ENCODE measurements around the gene RNASEH2A. TPM values are rescaled to one million over a fixed set of nuclear protein-coding genes. Genes with fewer than 3 reads are reported as not detected.
A peak's percentile ranks its signal among the peaks of the same experiment; 100 is the strongest.

The RNASEH2A gene
- total RNA-seq, 1 experiment from 2014 or later: 72.9 TPM

DNA sequence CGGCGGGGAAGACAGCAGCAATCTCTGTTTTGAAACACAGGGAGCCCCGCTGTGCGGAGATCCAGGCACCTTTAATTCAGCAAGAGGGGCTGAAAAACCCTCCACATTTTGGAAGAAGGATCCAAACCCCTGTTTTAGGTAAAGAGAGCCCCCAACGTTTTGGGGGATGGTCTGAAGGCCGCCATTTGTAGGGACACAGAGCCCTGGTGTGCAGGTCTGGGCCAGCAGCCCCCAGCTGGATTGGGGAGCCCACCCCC lies 27.6 kb upstream of the RNASEH2A start:
- CTCF ChIA-PET: interaction anchor here (0.6 to 7.7 kb wide), 21 partner anchors 9 to 112 kb away, joined by 3 to 136 read pairs (median 9); partner anchors contain the start of genes GCDH, GET3, JUNB and RNASEH2A
- POLR2A ChIA-PET: interaction anchor here (1.0 to 3.0 kb wide), 6 partner anchors 9 to 56 kb away, joined by 3 to 29 read pairs (median 6); partner anchors contain the start of genes JUNB and RNASEH2A
- Mint-ChIP-seq H3K4me3 (peak overlapping the region; percentile 79), H3K36me3 (peaks cover 4% of the 10 kb centered on the region), H3K27ac (peak overlapping the region; percentile 88; the same call in 1 of the 2 replicates), H3K9me3 (no peaks in the 10 kb centered on the region), H3K27me3 (ENCODE audit: low read depth) (no peaks in the 10 kb centered on the region; the same call in 1 of the 2 replicates), H3K4me1 (peaks cover 25% of the 10 kb centered on the region)
- ATAC-seq: no peak
- no peak for DNase-seq (ENCODE audit: low spot score)
- TF ChIP-seq JAZF1 (CRISPR knock-in tag; IDR thresholded peaks at IDR 0.05) (no peak), MYBL2 (CRISPR knock-in tag; IDR thresholded peaks at IDR 0.05) (no peak), KAT7 (CRISPR knock-in tag; IDR thresholded peaks at IDR 0.05; ENCODE audit: borderline replicate concordance) (no peak), ZNF138 (CRISPR knock-in tag; conservative IDR thresholded peaks at IDR 0.05) (no peak)
- TF ChIP-seq, protein P1, sequence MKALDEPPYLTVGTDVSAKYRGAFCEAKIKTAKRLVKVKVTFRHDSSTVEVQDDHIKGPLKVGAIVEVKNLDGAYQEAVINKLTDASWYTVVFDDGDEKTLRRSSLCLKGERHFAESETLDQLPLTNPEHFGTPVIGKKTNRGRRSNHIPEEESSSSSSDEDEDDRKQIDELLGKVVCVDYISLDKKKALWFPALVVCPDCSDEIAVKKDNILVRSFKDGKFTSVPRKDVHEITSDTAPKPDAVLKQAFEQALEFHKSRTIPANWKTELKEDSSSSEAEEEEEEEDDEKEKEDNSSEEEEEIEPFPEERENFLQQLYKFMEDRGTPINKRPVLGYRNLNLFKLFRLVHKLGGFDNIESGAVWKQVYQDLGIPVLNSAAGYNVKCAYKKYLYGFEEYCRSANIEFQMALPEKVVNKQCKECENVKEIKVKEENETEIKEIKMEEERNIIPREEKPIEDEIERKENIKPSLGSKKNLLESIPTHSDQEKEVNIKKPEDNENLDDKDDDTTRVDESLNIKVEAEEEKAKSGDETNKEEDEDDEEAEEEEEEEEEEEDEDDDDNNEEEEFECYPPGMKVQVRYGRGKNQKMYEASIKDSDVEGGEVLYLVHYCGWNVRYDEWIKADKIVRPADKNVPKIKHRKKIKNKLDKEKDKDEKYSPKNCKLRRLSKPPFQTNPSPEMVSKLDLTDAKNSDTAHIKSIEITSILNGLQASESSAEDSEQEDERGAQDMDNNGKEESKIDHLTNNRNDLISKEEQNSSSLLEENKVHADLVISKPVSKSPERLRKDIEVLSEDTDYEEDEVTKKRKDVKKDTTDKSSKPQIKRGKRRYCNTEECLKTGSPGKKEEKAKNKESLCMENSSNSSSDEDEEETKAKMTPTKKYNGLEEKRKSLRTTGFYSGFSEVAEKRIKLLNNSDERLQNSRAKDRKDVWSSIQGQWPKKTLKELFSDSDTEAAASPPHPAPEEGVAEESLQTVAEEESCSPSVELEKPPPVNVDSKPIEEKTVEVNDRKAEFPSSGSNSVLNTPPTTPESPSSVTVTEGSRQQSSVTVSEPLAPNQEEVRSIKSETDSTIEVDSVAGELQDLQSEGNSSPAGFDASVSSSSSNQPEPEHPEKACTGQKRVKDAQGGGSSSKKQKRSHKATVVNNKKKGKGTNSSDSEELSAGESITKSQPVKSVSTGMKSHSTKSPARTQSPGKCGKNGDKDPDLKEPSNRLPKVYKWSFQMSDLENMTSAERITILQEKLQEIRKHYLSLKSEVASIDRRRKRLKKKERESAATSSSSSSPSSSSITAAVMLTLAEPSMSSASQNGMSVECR (CRISPR knock-in tag; IDR thresholded peaks at IDR 0.05; ENCODE audit: borderline replicate concordance): no peak

DNA sequence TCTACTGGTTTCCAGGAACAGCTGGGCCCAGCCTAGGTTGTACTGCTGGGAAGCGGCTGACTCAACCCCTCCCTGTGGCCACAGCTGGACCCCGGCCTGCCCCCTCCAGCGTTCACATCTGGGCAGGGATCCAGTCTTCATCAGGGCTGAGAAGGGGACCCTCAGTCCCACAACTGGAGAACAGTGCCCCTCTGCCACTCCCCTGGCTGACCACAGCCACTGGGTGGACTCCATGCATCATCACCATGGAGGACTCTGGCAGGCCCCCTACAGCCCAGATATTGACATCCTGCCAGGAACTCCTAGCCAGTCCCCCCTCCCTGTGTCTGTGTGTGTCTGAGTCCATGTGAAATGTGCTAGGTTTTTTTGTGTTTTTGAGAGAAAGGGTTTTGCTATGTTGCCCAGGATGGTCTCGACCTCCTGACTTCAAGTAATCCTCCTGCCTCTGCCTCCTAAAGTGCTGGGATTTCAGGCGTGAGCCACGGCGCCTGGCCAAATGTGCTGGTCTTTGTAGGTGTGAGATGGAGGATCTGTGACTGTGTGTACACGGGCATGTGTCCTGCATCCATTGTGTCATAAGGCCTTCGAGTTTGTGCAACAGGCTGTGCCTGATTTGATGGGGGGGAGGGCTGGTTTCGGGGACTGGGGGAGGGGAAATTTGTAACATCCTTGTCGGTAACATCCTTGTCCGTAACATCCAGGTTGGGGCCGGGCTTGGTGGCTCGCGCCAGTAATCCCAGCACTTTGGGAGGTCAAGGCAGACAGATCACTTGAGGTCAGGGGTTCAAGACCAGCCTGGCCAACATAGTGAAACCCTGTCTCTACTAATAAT lies 27.0 kb upstream of the RNASEH2A start:
- peak overlapping the region; percentile 79 for H3K4me3 Mint-ChIP-seq
- ChIA-PET CTCF (interaction anchor here (1.4 to 7.7 kb wide), 15 partner anchors 9 to 112 kb away, joined by 4 to 136 read pairs (median 15); partner anchors contain the start of genes GCDH, JUNB and RNASEH2A), POLR2A (interaction anchor here (2.5 to 3.0 kb wide), 2 partner anchors 13 to 17 kb away, joined by 12 to 29 read pairs; partner anchors contain the start of gene JUNB)
- H3K36me3 Mint-ChIP-seq: peaks cover 2% of the 10 kb centered on the region; the same call in 1 of the 2 replicates
- no peaks in the 10 kb centered on the region; the same call in 1 of the 2 replicates for H3K27me3 Mint-ChIP-seq (ENCODE audit: low read depth)
- H3K9me3 Mint-ChIP-seq: no peaks in the 10 kb centered on the region
- ATAC-seq: no peak
- H3K4me1 Mint-ChIP-seq: peaks cover 23% of the 10 kb centered on the region
- TF ChIP-seq ZNF423 (CRISPR knock-in tag; IDR thresholded peaks at IDR 0.05) (0 out of 2 replicates have a peak, but pooled peaks have one; percentile 5), ZNF121 (CRISPR knock-in tag; IDR thresholded peaks at IDR 0.05) (0 out of 2 replicates have a peak, but pooled peaks have one; percentile 56), IRF2 (CRISPR knock-in tag; IDR thresholded peaks at IDR 0.05; ENCODE audit: borderline replicate concordance, low read depth) (no peak), GABPB1 (CRISPR knock-in tag; IDR thresholded peaks at IDR 0.05) (peak; percentile 18; the same call in 1 of the 2 replicates)
- TF ChIP-seq, protein P2, sequence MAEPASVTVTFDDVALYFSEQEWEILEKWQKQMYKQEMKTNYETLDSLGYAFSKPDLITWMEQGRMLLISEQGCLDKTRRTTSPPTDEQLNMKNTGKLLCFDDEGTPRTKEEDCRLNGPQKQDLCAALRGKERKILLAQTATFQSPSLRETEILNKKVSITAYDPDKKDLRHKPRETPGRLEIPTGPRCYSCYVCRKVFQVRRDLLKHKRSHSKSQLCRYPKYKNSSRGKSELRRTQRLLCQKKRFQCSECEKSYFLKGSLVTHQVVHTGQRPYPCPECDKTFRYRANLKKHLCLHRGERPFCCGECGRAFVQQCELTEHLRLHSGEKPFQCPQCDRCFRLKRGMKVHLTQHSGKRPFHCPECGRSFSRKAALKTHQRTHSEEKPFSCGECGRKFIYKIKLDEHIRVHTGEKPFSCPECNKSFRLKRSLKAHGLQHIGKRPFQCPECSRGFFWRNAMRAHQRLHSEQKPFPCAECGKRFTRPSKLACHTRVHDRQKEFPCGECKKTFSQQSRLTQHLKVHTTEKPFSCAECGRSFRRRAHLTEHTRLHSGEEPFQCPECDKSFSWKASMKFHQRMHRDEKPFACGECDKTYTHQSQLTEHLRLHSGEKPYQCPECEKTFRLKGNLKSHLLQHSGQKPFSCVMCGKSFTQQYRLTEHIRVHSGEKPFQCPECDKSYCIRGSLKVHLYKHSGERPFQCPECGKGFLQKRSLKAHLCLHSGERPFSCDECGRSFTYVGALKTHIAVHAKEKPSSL (CRISPR knock-in tag; conservative IDR thresholded peaks at IDR 0.05): no peak
- TF ChIP-seq, protein P3, sequence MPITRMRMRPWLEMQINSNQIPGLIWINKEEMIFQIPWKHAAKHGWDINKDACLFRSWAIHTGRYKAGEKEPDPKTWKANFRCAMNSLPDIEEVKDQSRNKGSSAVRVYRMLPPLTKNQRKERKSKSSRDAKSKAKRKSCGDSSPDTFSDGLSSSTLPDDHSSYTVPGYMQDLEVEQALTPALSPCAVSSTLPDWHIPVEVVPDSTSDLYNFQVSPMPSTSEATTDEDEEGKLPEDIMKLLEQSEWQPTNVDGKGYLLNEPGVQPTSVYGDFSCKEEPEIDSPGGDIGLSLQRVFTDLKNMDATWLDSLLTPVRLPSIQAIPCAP (CRISPR knock-in tag; IDR thresholded peaks at IDR 0.05): no peak
- TF ChIP-seq, protein P4, sequence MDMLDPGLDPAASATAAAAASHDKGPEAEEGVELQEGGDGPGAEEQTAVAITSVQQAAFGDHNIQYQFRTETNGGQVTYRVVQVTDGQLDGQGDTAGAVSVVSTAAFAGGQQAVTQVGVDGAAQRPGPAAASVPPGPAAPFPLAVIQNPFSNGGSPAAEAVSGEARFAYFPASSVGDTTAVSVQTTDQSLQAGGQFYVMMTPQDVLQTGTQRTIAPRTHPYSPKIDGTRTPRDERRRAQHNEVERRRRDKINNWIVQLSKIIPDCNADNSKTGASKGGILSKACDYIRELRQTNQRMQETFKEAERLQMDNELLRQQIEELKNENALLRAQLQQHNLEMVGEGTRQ (CRISPR knock-in tag; IDR thresholded peaks at IDR 0.05): no peak
- H3K27ac Mint-ChIP-seq: peak overlapping the region; percentile 58
- no peak for DNase-seq (ENCODE audit: low spot score)
